GM18520 (cell line): ENCODE results near the gene MDH1B.
"Not testable (repeated sequence)": the region's sequence is repeated elsewhere in the genome, so short reads cannot be mapped to it uniquely, and the experiment has no call there.

Experiments
- ATAC-seq: cut with Tn5 transposase; IDR thresholded peaks from one replicate; pipeline ENCODE4 v1.9.1; 2021; ENCODE audit not compliant: unreplicated experiment

Gene MDH1B

GRCh38 chr2:206765242-206766056 is at the start of gene MDH1B, which contains the start of gene FASTKD2:
TSS of gene MDH1B (minus strand) at chr2:206765328. CDS start at chr2:206765271, 57 bp downstream.
TSS of gene FASTKD2 (plus strand) at chr2:206765606. CDS start at chr2:206766694, 1,088 bp downstream.
- peak; percentile 88 for ATAC-seq

- no peak for ATAC-seq
These were observed 49.4 kb upstream of the MDH1B start for GRCh38 chr2:206814498-206814897.

- not testable (repeated sequence) for ATAC-seq
These were observed 47.3 kb upstream of the MDH1B start for GRCh38 chr2:206812471-206812870.

- ATAC-seq: not testable (repeated sequence)
These were observed 42.5 kb upstream of the MDH1B start for GRCh38 chr2:206807624-206808023.

- ATAC-seq: no peak
These were observed 40.9 kb upstream of the MDH1B start for GRCh38 chr2:206805887-206806607.

- ATAC-seq: no peak
These were observed 39.2 kb upstream of the MDH1B start for GRCh38 chr2:206804326-206804725.

GRCh38 chr2:206802654-206803514 is 37.8 kb upstream of the MDH1B start:
- ATAC-seq: no peak

GRCh38 chr2:206801418-206802189 is 36.5 kb upstream of the MDH1B start:
- no peak for ATAC-seq

GRCh38 chr2:206800506-206801417 is 35.6 kb upstream of the MDH1B start:
- ATAC-seq: no peak

GRCh38 chr2:206799083-206799482 is 34.0 kb upstream of the MDH1B start:
- ATAC-seq: no peak

GRCh38 chr2:206798000-206798399 is 32.9 kb upstream of the MDH1B start:
- ATAC-seq: no peak

GRCh38 chr2:206797376-206797775 is 32.2 kb upstream of the MDH1B start:
- ATAC-seq: no peak

- no peak for ATAC-seq
These were observed 27.5 kb upstream of the MDH1B start for GRCh38 chr2:206792645-206793044.

GRCh38 chr2:206790311-206790935 is 25.3 kb upstream of the MDH1B start:
- ATAC-seq: no peak

GRCh38 chr2:206784559-206785353 is 19.6 kb upstream of the MDH1B start:
- no peak for ATAC-seq

- ATAC-seq: no peak
These were observed 18.6 kb upstream of the MDH1B start for GRCh38 chr2:206783718-206784117.

GRCh38 chr2:206780671-206781070 is 15.5 kb upstream of the MDH1B start:
- ATAC-seq: no peak

GRCh38 chr2:206776432-206776831 is 11.3 kb upstream of the MDH1B start:
- no peak for ATAC-seq
